NB4 (cell line): ENCODE results near the gene NOP14.
A peak's percentile ranks its signal among the peaks of the same experiment; 100 is the strongest.

Experiments
- DNase-seq: peaks from one replicate; pipeline ENCODE4 v3.0.0; 2010; ENCODE audit warnings: low read depth
- H3K4me3 ChIP-seq: one replicate; pipeline ENCODE4 v1.5.1; 2011; ENCODE audit warnings: mild to moderate bottlenecking, low read depth, low read length, moderate library complexity
- CTCF ChIP-seq: IDR thresholded peaks from one replicate; pipeline ENCODE4 v1.5.1; 2012; ENCODE audit warnings: low read depth, low read length
- MAX ChIP-seq: IDR thresholded peaks from 2 replicates; pipeline ENCODE4 v1.6.1; 2011; ENCODE audit warnings: low read depth, low read length
- MYC ChIP-seq: IDR thresholded peaks from 2 replicates; pipeline ENCODE4 v1.6.1; 2011; ENCODE audit warnings: low read depth, low read length
- POLR2A ChIP-seq: IDR thresholded peaks from 2 replicates; pipeline ENCODE4 v1.6.1; 2011; ENCODE audit warnings: mild to moderate bottlenecking; ENCODE audit not compliant: insufficient read length; ENCODE audit errors: extremely low read depth

The NOP14 gene

GRCh38 chr4:2981256-2981819 lies 18.1 kb upstream of the NOP14 start:
- H3K4me3 ChIP-seq: no peak overlapping the region
- DNase-seq: peak; percentile 42
- TF ChIP-seq MYC (no peak), CTCF (no peak), MAX (no peak), POLR2A (no peak)

GRCh38 chr4:2977211-2978088 lies 14.2 kb upstream of the NOP14 start:
- TF ChIP-seq CTCF (no peak), MAX (no peak), MYC (no peak)
- H3K4me3 ChIP-seq: no peak overlapping the region
- DNase-seq: no peak

- TF ChIP-seq MYC (no peak), CTCF (no peak), MAX (no peak), POLR2A (no peak)
- no peak for DNase-seq
- H3K4me3 ChIP-seq: no peak overlapping the region
These were observed 8.1 kb upstream of the NOP14 start for GRCh38 chr4:2971275-2971674.

GRCh38 chr4:2968381-2968780 lies 5.2 kb upstream of the NOP14 start:
- no peak overlapping the region for H3K4me3 ChIP-seq
- no peak for DNase-seq
- TF ChIP-seq POLR2A (no peak), MAX (no peak), MYC (no peak), CTCF (no peak)

GRCh38 chr4:2965262-2965661 lies 2.1 kb upstream of the NOP14 start:
- peak overlapping the region; percentile 81 for H3K4me3 ChIP-seq
- TF ChIP-seq MAX: no peak
- no peak for TF ChIP-seq MYC
- TF ChIP-seq POLR2A: no peak
- no peak for TF ChIP-seq CTCF
- no peak for DNase-seq
